ENCODE data around the gene RASL11A. TPM values are rescaled to one million over a fixed set of nuclear protein-coding genes. Genes with fewer than 3 reads are reported as not detected.

RASL11A gene
- total and polyA plus RNA-seq, 11 donors = 2.9 to 13.7 (median 5.4) TPM

Other genes starting within 250 kb of the RASL11A start
- gene USP12, start 99.0 kb upstream of the RASL11A start, total RNA-seq = 10 to 100 TPM; 13.2 to 29.2 (median 20.8) TPM
- 10 to 100 TPM in 1 of 2 donors, 1 to 10 TPM in 1; 5.1 to 35.4 TPM for gene USP12, start 99.0 kb upstream of the RASL11A start, polyA plus RNA-seq
- gene RPL21, start 19.3 kb upstream of the RASL11A start, total RNA-seq = 100 to 1,000 TPM; 292 to 825 (median 609) TPM
- 1,000 to 10,000 TPM in 1 of 2 donors, 100 to 1,000 TPM in 1; 459 to 1,593 TPM for gene RPL21, start 19.3 kb upstream of the RASL11A start, polyA plus RNA-seq
- gene GTF3A, start 153.8 kb downstream of the RASL11A start, total RNA-seq = 100 to 1,000 TPM; 138 to 387 (median 181) TPM
- gene GTF3A, start 153.8 kb downstream of the RASL11A start, polyA plus RNA-seq = 100 to 1,000 TPM; 233 to 593 TPM
- gene MTIF3, start 179.7 kb downstream of the RASL11A start, total RNA-seq = 100 to 1,000 TPM; 101 to 252 (median 123) TPM
- gene MTIF3, start 179.7 kb downstream of the RASL11A start, polyA plus RNA-seq = 100 to 1,000 TPM; 136 to 257 TPM

Data from heart left ventricle (tissue), 11 donors.